ENCODE measurements around the gene RPL10. TPM values are rescaled to one million over a fixed set of nuclear protein-coding genes. Genes with fewer than 3 reads are reported as not detected.

RPL10 gene
- total and polyA plus RNA-seq, 2 of the 8 experiments (the other 6 are each of a cell fraction or from before 2014, with no cell fraction given) = 2,633 to 4,293 TPM

DNA sequence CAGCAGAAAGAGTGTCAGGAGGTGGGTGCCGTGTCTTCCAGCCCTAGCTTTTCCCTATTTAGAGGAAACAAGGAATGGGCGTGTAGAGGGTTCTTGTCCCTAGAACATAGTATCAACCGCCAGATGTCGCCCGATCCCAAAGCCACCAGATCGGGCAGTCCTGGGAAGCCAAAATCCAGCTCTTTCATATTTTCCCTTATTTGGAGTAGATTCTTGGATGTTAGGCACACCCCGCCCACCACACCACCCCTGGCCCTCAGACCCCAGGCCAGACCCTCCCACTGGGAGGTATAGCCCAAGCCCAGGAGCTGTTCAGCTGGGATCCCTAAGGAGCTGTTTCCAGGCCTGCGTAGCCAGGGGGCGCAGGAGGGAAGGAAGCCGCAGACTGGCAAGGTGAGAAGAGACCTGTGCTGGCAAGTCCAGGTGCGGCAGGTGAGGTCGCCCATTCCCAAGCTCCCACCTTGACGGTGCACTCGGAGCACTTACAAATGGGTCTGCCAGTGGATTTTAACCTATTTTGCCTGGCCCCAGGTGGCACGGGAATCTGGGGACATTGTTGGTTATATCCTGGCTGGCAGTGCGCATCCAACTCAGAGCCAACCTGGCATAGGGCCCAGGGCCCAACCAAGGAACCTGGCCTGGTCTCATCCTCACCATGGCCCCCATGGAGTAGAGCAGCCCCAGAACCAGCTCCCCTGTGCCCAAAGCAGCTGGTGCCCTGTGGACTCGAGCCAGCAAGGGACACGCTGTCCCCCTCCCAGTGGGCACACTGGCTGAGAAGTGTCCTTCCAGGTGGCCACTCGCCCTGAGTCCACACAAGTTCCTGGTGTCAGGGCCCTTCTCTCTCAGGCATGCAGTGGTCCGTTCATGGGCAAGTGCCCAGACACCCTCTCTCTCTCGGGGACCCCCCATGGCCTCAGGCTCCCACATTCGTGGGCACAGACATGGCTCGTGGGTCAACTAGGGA lies 24.6 kb upstream of the RPL10 start (continued):
- TF ChIP-seq, protein P1, sequence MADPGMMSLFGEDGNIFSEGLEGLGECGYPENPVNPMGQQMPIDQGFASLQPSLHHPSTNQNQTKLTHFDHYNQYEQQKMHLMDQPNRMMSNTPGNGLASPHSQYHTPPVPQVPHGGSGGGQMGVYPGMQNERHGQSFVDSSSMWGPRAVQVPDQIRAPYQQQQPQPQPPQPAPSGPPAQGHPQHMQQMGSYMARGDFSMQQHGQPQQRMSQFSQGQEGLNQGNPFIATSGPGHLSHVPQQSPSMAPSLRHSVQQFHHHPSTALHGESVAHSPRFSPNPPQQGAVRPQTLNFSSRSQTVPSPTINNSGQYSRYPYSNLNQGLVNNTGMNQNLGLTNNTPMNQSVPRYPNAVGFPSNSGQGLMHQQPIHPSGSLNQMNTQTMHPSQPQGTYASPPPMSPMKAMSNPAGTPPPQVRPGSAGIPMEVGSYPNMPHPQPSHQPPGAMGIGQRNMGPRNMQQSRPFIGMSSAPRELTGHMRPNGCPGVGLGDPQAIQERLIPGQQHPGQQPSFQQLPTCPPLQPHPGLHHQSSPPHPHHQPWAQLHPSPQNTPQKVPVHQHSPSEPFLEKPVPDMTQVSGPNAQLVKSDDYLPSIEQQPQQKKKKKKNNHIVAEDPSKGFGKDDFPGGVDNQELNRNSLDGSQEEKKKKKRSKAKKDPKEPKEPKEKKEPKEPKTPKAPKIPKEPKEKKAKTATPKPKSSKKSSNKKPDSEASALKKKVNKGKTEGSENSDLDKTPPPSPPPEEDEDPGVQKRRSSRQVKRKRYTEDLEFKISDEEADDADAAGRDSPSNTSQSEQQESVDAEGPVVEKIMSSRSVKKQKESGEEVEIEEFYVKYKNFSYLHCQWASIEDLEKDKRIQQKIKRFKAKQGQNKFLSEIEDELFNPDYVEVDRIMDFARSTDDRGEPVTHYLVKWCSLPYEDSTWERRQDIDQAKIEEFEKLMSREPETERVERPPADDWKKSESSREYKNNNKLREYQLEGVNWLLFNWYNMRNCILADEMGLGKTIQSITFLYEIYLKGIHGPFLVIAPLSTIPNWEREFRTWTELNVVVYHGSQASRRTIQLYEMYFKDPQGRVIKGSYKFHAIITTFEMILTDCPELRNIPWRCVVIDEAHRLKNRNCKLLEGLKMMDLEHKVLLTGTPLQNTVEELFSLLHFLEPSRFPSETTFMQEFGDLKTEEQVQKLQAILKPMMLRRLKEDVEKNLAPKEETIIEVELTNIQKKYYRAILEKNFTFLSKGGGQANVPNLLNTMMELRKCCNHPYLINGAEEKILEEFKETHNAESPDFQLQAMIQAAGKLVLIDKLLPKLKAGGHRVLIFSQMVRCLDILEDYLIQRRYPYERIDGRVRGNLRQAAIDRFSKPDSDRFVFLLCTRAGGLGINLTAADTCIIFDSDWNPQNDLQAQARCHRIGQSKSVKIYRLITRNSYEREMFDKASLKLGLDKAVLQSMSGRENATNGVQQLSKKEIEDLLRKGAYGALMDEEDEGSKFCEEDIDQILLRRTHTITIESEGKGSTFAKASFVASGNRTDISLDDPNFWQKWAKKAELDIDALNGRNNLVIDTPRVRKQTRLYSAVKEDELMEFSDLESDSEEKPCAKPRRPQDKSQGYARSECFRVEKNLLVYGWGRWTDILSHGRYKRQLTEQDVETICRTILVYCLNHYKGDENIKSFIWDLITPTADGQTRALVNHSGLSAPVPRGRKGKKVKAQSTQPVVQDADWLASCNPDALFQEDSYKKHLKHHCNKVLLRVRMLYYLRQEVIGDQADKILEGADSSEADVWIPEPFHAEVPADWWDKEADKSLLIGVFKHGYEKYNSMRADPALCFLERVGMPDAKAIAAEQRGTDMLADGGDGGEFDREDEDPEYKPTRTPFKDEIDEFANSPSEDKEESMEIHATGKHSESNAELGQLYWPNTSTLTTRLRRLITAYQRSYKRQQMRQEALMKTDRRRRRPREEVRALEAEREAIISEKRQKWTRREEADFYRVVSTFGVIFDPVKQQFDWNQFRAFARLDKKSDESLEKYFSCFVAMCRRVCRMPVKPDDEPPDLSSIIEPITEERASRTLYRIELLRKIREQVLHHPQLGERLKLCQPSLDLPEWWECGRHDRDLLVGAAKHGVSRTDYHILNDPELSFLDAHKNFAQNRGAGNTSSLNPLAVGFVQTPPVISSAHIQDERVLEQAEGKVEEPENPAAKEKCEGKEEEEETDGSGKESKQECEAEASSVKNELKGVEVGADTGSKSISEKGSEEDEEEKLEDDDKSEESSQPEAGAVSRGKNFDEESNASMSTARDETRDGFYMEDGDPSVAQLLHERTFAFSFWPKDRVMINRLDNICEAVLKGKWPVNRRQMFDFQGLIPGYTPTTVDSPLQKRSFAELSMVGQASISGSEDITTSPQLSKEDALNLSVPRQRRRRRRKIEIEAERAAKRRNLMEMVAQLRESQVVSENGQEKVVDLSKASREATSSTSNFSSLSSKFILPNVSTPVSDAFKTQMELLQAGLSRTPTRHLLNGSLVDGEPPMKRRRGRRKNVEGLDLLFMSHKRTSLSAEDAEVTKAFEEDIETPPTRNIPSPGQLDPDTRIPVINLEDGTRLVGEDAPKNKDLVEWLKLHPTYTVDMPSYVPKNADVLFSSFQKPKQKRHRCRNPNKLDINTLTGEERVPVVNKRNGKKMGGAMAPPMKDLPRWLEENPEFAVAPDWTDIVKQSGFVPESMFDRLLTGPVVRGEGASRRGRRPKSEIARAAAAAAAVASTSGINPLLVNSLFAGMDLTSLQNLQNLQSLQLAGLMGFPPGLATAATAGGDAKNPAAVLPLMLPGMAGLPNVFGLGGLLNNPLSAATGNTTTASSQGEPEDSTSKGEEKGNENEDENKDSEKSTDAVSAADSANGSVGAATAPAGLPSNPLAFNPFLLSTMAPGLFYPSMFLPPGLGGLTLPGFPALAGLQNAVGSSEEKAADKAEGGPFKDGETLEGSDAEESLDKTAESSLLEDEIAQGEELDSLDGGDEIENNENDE (IDR thresholded peaks at IDR 0.05; ENCODE audit: insufficient replicate concordance, low read length) = no peak
- TF ChIP-seq ZNF274 (IDR thresholded peaks at IDR 0.05; ENCODE audit: borderline replicate concordance, extremely low read depth, low read length) = no peak
- no peak for TF ChIP-seq HDAC2 (IDR thresholded peaks at IDR 0.05; ENCODE audit: borderline replicate concordance in 1 of 2, low read depth in 2 of 2, low read length in 2 of 2)
- no peak for TF ChIP-seq CHD2 (IDR thresholded peaks at IDR 0.05; ENCODE audit: low read length)
- TF ChIP-seq HDAC6 (IDR thresholded peaks at IDR 0.05; ENCODE audit: low read depth, low read length) = no peak
- peak; percentile 63; the same call in 1 of the 2 replicates for TF ChIP-seq SRF (IDR thresholded peaks at IDR 0.05; ENCODE audit: low read depth, low read length)
- no peak for TF ChIP-seq GABPA (IDR thresholded peaks at IDR 0.05; ENCODE audit: borderline replicate concordance, insufficient read depth, low read length)
- no peak for TF ChIP-seq YY1 (IDR thresholded peaks at IDR 0.05; ENCODE audit: low read depth, low read length)
- no peak for TF ChIP-seq SP4 (IDR thresholded peaks at IDR 0.05; ENCODE audit: low read length)
